ENCODE measurements around the gene IGF1R.

The IGF1R gene

DNA sequence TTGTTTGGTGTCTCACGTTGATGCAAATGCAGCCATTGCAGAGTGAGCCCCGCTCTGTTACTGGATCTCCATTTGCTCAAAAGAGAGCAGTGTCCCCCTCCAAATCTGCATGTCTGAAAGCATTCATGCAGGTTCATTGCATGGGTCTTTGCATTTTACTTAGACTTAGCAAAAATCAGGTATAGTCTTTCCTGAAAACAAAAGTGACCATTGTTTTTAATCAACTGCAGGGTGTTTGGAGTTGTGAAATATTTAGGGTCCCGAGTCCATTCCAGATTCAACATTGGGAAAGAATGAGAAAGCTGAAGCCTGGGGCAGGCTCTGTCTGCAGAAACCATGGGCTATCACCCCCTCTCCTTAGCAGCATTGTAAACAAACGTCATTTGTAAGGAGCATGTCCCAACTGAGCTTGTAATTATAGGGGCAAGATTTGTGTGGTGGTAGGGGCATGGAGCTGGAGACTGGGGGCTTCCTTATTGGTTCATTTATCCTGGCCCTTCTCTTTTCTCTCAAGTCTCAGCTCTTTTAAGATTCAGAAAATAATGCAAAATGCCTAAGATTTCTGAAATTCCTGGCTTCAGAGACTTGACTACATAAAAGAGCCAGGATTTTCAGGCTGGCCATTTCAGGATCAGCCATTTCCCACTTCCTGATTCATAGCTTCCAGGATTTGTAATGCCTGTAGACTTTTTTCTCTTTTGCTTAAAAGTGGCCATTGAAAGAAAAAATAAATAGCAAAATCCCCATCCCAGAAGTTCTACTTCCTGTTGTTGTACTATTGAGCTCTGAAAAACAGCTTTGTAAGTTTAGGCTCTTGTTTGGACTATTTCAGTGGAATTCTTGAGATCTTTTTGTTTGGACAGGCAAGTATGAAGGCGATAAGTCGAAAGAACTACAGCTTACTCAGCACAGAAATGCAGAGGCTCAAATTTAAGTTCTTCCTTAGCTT, 23.0 kb downstream of the IGF1R start:
- DNase-seq (ENCODE audit: low spot score), result no peak

GRCh38 chr15:98673133-98673532, 24.8 kb downstream of the IGF1R start:
- DNase-seq (ENCODE audit: low spot score), result no peak

DNA sequence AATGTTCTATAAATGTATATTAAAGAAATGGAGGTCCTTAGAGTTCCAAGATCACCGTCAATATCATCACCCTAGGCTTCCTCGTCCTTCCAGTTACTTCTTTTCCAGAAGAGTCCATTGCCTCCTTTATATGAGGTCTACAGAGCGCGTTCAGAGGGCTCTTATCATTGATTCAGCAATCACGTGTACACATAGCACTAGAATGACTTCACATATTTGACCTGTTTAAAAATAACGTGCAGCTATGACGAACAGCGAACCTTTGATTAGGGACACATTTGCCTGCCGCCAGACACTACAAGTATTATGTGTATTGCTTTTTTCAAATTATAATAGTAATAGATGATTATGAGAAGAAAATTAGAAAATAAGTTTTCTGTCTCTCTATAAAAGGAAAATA, 26.0 kb downstream of the IGF1R start:
- DNase-seq (ENCODE audit: low spot score), result no peak

DNA sequence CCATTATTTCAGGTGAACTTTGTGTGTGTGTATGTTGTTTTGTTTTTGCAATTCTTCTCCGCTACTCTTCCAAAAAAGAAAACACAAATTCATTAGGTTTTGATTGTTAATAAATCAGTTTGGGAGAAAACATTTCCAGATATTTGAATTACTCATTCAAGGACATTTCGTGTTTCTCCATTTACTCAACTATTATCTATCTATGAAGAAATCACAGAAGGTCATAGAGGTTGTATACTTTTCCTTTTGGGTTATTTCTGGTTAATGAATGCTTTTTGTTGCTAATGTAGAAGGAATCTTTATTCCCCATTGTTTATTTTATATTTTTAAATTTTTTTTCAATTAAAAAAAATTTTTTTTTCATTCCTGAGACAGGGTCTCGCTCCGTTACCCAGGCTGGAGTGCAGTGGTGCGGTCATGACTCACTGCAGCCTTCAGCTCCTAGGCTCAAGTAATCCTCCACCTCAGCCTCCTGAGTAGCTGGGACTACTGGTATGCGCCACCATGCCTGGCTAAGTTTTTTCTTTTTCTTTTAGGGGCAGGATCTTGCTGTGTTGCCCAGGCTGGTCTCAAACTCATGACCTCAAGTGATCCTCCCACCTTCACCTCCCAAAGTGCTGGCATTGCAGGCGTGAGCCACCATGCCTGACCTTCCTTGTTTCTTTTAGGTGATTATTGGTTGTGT, 28.4 kb downstream of the IGF1R start:
- DNase-seq (ENCODE audit: low spot score), result no peak

- no peak for DNase-seq (ENCODE audit: low spot score)
These were observed 29.2 kb downstream of the IGF1R start for GRCh38 chr15:98677345-98678059.

GRCh38 chr15:98678484-98678883, 30.1 kb downstream of the IGF1R start:
- no peak for DNase-seq (ENCODE audit: low spot score)

- DNase-seq (ENCODE audit: low spot score), result no peak
These were observed 32.7 kb downstream of the IGF1R start for GRCh38 chr15:98681061-98681460.

GRCh38 chr15:98682992-98683701, 34.8 kb downstream of the IGF1R start:
- DNase-seq (ENCODE audit: low spot score), result no peak

GRCh38 chr15:98683831-98684230, 35.5 kb downstream of the IGF1R start:
- no peak for DNase-seq (ENCODE audit: low spot score)

- DNase-seq (ENCODE audit: low spot score), result no peak
These were observed 36.1 kb downstream of the IGF1R start for GRCh38 chr15:98684436-98684835.

GRCh38 chr15:98684995-98685525, 36.7 kb downstream of the IGF1R start:
- no peak for DNase-seq (ENCODE audit: low spot score)

- no peak for DNase-seq (ENCODE audit: low spot score)
These were observed 38.6 kb downstream of the IGF1R start for GRCh38 chr15:98686983-98687382.

DNA sequence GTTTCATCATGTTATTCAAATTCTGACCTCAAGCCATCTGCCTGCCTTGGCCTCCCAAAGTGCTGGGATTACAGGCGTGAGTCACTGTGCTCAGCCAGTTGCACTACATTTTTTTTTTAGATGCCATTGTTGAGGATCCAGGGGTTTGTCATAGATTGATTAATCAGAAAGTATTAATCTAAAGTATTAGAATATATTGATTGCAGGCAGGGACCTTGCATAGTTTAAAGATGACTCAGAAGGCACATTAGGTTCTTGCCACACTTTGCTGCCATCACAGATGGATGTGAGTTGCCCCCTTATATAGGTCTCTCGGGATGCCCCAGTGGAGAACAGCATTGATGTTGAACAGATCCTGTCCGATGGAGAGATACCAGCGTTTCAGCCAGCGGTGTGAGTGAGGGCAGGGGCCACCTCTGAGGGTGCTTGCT, 41.1 kb downstream of the IGF1R start:
- no peak for DNase-seq (ENCODE audit: low spot score)

DNA sequence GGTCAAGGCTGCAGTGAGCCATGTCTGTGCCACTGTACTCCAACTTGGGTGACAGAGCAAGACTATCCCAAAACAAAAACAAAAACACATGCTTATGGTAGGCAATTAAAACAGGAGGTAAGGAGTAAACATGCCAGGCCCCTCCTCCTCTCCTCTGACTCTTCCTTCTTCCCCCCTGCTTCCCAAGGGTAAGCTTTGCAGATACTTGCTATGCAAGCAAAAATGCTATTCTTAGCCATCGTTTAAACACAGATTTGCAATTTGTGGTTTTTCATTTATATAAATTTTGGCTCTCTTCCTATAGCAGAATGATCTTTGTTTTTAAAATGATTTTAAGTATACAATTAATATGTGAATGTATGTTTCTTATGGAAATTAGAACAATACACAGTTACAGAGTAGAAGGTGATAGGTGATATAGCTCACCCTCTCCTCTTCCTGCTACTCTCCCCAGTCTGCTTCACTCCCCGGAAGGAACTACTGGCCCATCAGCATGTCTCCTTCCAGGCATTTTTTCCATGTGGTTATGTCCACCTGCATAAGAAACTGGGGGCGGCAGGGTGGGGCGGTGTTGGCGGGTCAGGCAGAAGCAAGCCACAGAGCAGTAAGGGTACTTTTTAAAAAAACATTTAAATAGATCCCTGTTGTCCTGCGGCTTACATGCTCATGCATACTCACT, 42.1 kb downstream of the IGF1R start:
- DNase-seq (ENCODE audit: low spot score), result no peak

DNA sequence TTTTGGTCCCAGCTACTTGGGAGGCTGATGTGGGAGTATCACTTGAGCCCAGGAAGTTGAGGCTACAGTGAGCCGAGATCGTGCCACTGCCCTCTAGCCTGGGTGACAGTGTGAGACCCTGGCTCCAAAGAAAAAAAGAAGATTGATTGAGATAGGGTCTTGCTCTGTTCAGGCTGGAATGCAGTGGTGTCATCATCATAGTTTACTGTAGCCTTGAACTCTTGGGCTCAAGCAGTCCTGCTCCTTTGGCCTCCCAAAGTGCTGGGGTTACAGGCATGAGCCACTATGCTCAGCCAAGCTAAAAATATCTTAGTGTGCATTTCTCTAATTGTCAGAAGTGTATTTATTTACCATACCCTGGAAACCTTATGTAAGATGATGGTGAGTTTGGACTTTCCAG, 43.9 kb downstream of the IGF1R start:
- no peak for DNase-seq (ENCODE audit: low spot score)

DNA sequence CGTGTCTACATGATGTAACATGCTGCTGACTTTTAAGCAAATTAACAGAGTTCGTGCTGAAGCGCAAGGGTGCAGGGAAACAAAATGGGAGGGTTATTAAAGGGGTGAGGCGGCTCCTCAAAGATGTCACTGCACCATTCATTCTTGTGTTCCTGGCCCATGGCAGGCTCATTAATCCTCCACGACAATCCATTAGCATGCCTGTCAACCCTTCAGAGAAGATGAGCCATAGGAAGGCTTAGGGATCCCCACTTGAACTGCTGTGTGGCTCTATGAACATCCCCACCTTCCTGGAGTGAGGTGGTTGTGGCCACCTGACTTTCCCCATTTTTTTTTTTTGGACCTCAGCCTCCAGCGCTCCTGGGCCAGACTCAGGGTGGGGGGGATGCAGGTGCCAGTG, 45.8 kb downstream of the IGF1R start:
- no peak for DNase-seq (ENCODE audit: low spot score)

DNA sequence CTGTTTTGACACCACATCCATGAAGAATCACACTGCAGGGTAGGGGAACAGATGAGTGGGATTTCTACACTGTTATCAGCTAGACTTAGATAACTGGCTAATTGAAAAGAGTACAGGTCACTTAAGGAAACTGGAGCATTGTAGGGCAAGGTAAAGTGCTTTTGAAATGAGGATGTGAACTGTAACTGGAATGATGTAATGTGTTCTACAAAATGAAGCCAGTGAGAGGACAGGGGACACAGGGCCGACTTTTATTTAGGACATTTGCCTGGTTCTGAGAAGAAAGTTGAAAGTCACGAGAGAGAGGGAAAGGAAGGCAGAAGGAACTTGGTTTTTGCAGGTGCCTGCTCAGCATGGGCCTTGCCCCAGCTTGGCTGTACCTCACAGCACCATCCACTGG, 50.5 kb downstream of the IGF1R start:
- no peak for DNase-seq (ENCODE audit: low spot score)

- no peak for DNase-seq (ENCODE audit: low spot score)
These were observed 51.5 kb downstream of the IGF1R start for GRCh38 chr15:98699591-98700424.

GRCh38 chr15:98700519-98700918, 52.2 kb downstream of the IGF1R start:
- DNase-seq (ENCODE audit: low spot score), result no peak

DNA sequence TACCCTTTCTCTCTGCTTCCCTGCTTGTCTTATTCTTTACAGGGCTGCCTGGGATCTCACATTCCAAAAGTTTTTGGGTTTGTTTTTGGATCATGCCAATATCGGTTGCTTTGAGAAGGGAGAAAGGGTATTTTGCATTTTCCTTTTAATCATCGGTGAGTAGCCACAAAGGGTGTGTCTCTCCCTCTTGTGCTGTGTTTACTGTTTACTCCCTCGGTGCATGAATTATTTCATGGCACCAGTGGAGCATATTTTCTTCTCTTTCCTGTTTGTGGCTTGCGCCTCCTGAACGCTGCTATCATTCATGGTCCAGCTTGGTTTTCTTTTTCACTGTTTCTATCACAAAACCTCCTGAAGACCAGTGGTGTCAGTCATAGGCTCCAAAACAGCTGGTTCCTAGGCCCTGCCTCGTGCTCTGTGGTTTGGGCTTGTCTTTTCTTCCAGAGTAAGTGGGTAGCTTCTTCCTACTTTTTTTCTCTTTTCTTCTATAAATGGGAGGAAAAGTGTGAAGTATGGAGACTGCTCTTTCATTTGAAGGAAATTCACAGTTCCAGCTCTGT, 54.9 kb downstream of the IGF1R start:
- no peak for DNase-seq (ENCODE audit: low spot score)

All from ecto neural progenitor cell (in vitro differentiated cells).